IPS-18c (cell line): Measurements from ENCODE around the gene KRTAP21-1.
"Not testable (repeated sequence)": the region's sequence is repeated elsewhere in the genome, so short reads cannot be mapped to it uniquely, and the experiment has no call there.

Experiments
- H3K4me3 ChIP-seq: 2 replicates; pipeline ENCODE4 v1.7.0; 2013; ENCODE audit warnings: low read depth, mild to moderate bottlenecking, low read length, moderate library complexity; ENCODE audit not compliant: insufficient read depth
- H3K9me3 ChIP-seq: one replicate; pipeline ENCODE4 v1.6.1; 2013; ENCODE audit warnings: mild to moderate bottlenecking, low read length, moderate library complexity; ENCODE audit not compliant: control insufficient read depth, insufficient read depth

KRTAP21-1 gene

GRCh38 chr21:30755328-30755727, at the start of gene KRTAP21-1:
Gene KRTAP21-1, minus strand, starts transcription at chr21:30755428. Its CDS starts 50 bp downstream, at chr21:30755378.
- H3K9me3 ChIP-seq, H3K4me3 ChIP-seq: not testable (repeated sequence)

- Histone ChIP-seq H3K4me3 (no peak overlapping the region), H3K9me3 (no peaks in the 10 kb centered on the region)
Measured at GRCh38 chr21:30800605-30801004, 45.4 kb upstream of the KRTAP21-1 start.

GRCh38 chr21:30793581-30794314, 38.5 kb upstream of the KRTAP21-1 start:
- H3K9me3 ChIP-seq = no peaks in the 10 kb centered on the region

GRCh38 chr21:30779249-30779648, 24.0 kb upstream of the KRTAP21-1 start:
- H3K9me3 ChIP-seq = no peaks in the 10 kb centered on the region
- H3K4me3 ChIP-seq = no peak overlapping the region

More at GRCh38 chr21:30793581-30794314, 38.5 kb upstream of the KRTAP21-1 start:
- H3K4me3 ChIP-seq = no peak overlapping the region

DNA sequence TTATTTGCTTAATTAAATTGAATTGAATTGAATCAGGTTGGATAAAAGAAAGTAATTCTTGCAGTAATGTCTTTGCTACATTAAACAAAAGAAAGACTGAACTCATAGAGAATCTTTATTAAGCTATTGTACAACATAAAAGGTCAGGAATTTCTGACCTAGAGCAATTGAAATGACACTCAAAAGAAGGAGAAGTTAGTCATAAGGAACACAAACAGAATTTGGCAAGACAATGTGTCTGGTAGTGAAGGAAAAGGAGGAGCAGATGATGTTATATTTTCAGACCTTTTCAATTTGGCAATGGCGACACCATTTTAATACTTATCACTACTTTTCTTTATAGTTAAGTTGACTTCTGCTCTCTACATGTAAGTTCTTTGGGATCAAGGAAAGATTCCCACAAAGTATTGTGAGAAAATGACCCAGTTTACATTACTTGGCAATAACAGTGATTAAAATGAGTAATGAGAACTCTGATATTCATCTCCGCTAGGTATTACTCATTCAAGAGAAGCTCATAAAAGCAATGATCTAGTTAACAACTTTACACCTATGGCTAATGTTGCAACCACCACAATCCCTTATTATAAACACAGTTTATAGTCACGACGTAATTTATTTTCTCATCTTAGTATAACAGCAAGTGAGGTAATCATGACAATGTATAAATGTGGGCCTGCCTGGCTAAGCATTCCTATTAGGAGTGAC, 14.7 kb upstream of the KRTAP21-1 start:
- Histone ChIP-seq H3K9me3 (no peaks in the 10 kb centered on the region), H3K4me3 (no peak overlapping the region)

DNA sequence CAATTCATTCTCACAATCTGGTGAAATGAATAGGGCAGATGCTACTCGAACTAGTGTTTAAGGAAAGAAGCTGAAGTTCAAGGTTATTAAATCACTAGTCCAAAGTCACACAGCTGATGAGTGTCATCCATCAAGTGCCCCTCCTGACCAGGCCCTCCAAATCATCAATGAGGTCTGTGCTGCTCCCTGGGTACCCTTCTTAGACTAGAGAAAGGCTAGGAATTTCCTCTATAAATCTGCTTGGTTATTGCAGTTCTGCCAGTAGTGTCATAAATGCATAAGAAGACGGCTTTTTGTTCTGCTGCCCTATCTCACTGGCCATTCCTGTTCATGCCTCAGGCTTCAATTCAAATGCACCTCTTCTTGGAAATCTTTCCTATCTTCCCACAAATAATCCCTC, 5.5 kb upstream of the KRTAP21-1 start:
- Histone ChIP-seq H3K9me3 (no peaks in the 10 kb centered on the region), H3K4me3 (no peak overlapping the region)

- H3K4me3 ChIP-seq = no peak overlapping the region
Measured at GRCh38 chr21:30758306-30758705, 3.1 kb upstream of the KRTAP21-1 start.

GRCh38 chr21:30747159-30747558, 8.1 kb downstream of the KRTAP21-1 start, which contains the start of gene KRTAP21-2:
Gene KRTAP21-2, minus strand, starts transcription at chr21:30747259. Its CDS starts 57 bp downstream, at chr21:30747202.
- Histone ChIP-seq H3K4me3 (no peak within 1 kb of the TSS), H3K9me3 (no peaks in the 10 kb centered on the region)

More at GRCh38 chr21:30758306-30758705, 3.1 kb upstream of the KRTAP21-1 start:
- no peaks in the 10 kb centered on the region for H3K9me3 ChIP-seq

DNA sequence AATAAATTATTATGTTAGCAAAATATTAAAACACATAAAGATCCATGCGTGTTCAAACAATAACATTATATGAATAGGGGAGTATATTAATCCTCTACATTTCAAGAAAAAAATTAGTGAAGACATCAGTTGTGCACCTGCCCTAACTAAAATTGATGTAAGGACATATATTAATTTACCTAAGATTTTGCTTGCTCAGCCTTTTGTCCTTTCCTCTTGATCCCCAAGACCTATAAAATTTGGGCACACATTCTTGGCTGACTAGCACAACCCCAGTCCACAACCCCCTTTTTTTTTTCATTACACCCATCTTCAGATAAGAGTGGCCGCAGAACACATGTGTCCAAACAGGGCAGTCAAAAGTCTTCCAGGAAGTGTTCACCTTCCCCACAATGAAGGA, 14.8 kb downstream of the KRTAP21-1 start:
- Histone ChIP-seq H3K9me3 (no peaks in the 10 kb centered on the region), H3K4me3 (no peak overlapping the region)

DNA sequence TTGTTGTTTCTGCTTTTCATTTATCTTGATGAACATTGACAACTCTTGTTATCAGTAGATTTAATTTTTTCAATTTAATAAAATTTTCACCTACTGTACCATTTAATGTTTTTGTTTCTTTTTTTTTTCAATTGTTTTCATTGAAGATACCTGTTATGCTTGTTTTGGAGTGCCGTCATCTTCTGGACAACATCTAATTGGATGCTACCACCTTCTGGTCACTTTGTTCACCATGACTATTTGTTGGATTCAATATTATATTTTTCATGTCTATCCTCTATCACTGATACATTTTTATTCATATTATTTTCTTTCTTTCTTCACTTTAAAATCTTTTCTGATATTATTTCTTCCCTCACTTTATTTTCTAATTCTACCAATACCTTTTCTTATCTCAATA, 22.2 kb downstream of the KRTAP21-1 start:
- Histone ChIP-seq H3K4me3 (no peak overlapping the region), H3K9me3 (no peaks in the 10 kb centered on the region)

DNA sequence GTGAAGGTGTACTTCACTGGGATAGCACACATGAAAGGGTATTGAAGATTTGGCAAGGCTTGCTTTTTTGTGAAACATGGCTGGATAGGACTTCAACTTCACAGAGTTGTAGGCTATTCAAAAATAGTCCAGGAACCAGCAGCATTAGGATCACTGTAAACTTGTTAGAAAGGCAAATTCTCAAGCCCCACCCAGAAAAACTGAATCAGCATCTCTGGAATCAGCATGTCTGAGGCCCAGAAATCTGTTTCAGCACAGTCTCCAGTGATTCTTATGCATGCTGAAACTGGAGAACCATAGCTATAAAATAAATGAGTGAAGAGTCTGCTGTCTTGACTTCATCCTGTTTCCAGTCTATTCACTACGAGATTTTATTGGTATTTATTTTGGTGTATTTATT, 28.5 kb downstream of the KRTAP21-1 start:
- H3K9me3 ChIP-seq = no peaks in the 10 kb centered on the region
- no peak overlapping the region for H3K4me3 ChIP-seq

DNA sequence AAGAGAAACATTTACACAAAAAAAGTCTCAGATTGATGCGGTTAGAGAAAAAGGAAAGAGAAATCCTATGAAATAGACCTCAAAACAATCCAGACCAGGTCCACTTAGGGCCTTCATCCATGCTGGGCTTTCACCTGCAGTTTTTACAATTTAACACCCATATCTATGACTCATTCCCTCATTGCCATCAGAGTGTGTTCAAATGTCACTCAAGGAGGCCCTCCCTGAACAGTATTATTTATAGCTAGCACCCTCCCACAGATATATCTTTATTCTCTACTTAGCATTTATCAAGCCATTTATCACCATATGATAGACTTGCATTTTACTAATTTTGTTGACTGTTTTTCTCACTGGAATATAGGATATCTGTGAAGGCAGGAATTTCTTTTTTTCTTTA, 35.8 kb downstream of the KRTAP21-1 start:
- no peaks in the 10 kb centered on the region for H3K9me3 ChIP-seq
- no peak overlapping the region for H3K4me3 ChIP-seq

- no peaks in the 10 kb centered on the region for H3K9me3 ChIP-seq
- no peak within 1 kb of the TSS for H3K4me3 ChIP-seq
Measured at GRCh38 chr21:30718239-30718909, 36.9 kb downstream of the KRTAP21-1 start, which contains the start of gene KRTAP21-3. Gene KRTAP21-3, minus strand, starts transcription at chr21:30718777. Its CDS starts 18 bp downstream, at chr21:30718759.

GRCh38 chr21:30717105-30717504, 38.1 kb downstream of the KRTAP21-1 start:
- Histone ChIP-seq H3K4me3 (no peak overlapping the region), H3K9me3 (no peaks in the 10 kb centered on the region)

DNA sequence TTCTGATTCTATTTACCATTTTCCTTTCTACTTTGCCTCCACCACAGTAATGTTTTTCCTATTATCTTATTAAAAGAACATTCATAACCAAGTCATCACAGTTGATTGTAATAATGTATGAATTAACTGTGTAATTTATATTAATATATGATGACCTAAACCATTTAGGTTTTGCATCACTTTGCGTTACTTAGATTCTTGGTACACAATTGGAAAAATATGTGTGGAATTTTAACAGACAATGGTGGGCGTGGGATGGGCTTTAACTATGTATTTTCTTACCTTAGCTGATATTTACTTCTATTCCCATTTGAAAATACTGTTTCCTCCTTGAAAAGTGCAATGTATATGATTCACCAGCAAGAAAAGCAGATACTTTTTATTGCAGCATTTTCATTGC, 40.3 kb downstream of the KRTAP21-1 start:
- Histone ChIP-seq H3K4me3 (no peak overlapping the region), H3K9me3 (no peaks in the 10 kb centered on the region)

GRCh38 chr21:30714456-30714855, 40.8 kb downstream of the KRTAP21-1 start:
- Histone ChIP-seq H3K4me3 (no peak overlapping the region), H3K9me3 (no peaks in the 10 kb centered on the region)

DNA sequence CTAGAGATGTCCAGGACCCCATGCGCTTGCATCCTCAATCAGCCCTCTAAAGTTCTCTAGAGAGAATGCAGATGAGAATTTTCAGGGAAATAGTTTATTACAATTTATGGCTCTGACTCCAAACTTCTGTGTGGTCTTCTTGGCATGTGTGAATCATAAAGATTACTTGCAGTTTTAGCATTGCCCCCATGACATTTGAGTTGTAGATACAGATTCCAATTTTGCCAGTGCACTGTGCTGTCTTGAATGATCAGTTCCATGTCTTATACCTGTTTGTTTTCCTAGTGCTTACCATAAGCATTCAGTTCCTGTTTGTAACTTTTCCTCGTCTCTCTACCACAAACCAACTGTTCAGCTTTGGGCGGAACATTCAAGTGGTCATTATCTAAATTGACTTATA, 41.5 kb downstream of the KRTAP21-1 start:
- Histone ChIP-seq H3K9me3 (no peaks in the 10 kb centered on the region), H3K4me3 (no peak overlapping the region)

GRCh38 chr21:30710499-30710898, 44.7 kb downstream of the KRTAP21-1 start:
- H3K9me3 ChIP-seq = no peaks in the 10 kb centered on the region
- H3K4me3 ChIP-seq = no peak overlapping the region
